ENCODE data around the gene NAPA. TPM values are rescaled to one million over a fixed set of nuclear protein-coding genes. Genes with fewer than 3 reads are reported as not detected.

The NAPA gene
- total and polyA plus RNA-seq, 2 donors (not counting 1 experiment from before 2014, with no cell fraction given), result 76.8 to 118 TPM

DNA sequence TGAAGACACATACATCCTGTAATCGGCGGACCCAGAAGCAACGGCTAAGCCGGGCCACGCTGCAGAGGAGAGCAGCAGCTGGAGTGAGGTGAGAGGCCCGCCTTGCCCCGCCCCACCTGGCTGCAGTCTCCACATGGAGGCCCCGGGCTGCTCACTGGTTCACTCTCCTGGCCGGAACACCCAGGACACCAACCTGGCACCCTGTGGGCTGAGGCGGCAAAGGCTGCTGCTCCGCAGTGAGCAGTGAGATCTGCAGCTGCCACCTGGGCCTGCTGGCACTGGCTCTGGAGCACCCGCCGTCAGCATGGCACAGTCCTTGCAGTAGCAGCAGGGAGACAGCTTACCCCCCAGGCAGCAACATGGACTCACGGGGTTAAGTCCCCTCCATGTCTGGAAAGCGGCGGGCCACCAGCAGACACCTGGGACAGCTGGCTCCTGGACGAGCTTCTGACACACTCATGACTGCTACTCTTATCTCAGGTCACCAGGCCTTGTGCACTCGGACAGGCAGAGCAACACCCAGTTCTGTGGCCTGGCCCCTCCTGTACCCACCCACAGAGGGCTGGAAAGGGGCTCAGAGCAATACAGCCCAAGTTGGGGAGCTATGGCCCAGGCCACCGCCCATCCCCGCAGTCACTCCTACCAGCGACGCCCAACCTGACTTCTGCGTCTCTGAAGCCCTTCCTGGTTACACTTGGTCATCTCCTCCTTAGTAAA is 17.7 kb downstream of the NAPA start:
- Histone ChIP-seq H3K4me1 (ENCODE audit: control insufficient read depth, extremely low read depth, insufficient read depth, low read length) (no peaks in the 10 kb centered on the region), H2AFZ (ENCODE audit: low read length) (no peak overlapping the region), H4K20me1 (ENCODE audit: control insufficient read depth, extremely low read depth, insufficient read depth, low read length) (no peaks in the 10 kb centered on the region)

DNA sequence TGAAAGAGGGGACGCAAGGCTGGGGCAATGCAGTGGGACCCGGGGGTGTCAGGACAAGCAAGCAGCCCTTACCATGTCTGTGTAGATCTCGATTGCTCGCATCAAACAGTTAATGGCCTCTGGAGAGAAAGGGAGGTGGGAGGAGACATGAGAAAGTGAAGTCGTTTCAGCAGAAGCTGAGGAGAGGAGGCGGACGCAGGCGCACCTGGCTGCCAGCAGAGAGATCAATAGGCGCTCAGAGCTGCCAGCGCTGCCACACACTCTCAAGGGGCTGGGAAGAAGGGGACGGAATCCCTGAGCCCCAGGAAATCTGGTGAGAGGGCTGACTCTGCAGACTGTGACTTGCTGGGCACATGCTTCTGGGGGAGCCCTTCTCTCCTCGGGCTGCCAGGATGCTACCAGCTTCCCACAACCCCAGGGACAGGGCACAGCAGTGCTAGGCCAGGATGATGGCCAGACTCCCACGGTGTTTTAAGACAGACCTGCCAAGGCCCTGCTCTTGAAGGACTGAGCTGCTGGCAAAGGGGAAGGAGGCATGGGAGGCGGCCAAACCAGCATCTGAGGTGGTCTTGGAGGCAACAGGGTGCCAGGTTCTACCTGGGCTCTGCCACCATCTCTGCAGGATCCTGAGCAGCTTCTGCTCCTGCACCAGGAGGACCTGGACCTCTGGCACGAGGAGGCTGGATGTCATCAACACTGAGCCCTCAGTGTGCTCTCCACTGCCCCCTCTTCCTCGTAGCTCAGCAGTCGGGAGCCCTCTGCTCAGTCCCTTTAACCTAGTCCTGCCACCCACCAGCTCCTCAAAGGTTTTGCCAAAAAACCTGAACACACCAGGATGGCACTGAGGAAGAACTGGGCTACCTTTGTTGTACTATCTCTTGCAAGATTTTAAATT is 19.1 kb downstream of the NAPA start:
- peaks cover 2% of the 10 kb centered on the region for H3K79me2 ChIP-seq (ENCODE audit: control insufficient read depth, insufficient read depth, low read length)
- H3K9me3 ChIP-seq (ENCODE audit: control insufficient read depth, insufficient read depth, low read depth, low read length), result no peaks in the 10 kb centered on the region
- DNase-seq (ENCODE audit: low read depth in 2 of 2), result no peak
- H3K4me2 ChIP-seq (ENCODE audit: extremely low read depth, insufficient read depth, low read length), result no peak overlapping the region
- H3K27ac ChIP-seq (ENCODE audit: insufficient read depth, low read length), result no peak overlapping the region
- no peaks in the 10 kb centered on the region for H3K27me3 ChIP-seq (ENCODE audit: control insufficient read depth, insufficient read depth, low read length)
- H3K4me3 ChIP-seq (replicated peaks in 1 of 4; ENCODE audit: control extremely low read depth in 1 of 4, insufficient read depth in 1 of 4, low read depth in 3 of 4, low read length in 4 of 4), result no peak overlapping the region
- no peak overlapping the region for H3K9ac ChIP-seq (ENCODE audit: insufficient read depth, low read length)
- no peak overlapping the region for H2AFZ ChIP-seq (ENCODE audit: low read length)
- TF ChIP-seq, protein P1, sequence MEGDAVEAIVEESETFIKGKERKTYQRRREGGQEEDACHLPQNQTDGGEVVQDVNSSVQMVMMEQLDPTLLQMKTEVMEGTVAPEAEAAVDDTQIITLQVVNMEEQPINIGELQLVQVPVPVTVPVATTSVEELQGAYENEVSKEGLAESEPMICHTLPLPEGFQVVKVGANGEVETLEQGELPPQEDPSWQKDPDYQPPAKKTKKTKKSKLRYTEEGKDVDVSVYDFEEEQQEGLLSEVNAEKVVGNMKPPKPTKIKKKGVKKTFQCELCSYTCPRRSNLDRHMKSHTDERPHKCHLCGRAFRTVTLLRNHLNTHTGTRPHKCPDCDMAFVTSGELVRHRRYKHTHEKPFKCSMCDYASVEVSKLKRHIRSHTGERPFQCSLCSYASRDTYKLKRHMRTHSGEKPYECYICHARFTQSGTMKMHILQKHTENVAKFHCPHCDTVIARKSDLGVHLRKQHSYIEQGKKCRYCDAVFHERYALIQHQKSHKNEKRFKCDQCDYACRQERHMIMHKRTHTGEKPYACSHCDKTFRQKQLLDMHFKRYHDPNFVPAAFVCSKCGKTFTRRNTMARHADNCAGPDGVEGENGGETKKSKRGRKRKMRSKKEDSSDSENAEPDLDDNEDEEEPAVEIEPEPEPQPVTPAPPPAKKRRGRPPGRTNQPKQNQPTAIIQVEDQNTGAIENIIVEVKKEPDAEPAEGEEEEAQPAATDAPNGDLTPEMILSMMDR (conservative IDR thresholded peaks at IDR 0.05 in 1 of 2, IDR thresholded peaks at IDR 0.05 in 1 of 2; ENCODE audit: low read depth in 1 of 2, low read length in 2 of 2), result no peak
- TF ChIP-seq EZH2 (IDR thresholded peaks at IDR 0.05; ENCODE audit: low read length, missing control alignments), result no peak
- H4K20me1 ChIP-seq (ENCODE audit: control insufficient read depth, extremely low read depth, insufficient read depth, low read length), result no peaks in the 10 kb centered on the region
- peaks cover 31% of the 10 kb centered on the region for H3K36me3 ChIP-seq (ENCODE audit: control insufficient read depth, insufficient read depth, low read length)
- no peaks in the 10 kb centered on the region for H3K4me1 ChIP-seq (ENCODE audit: control insufficient read depth, extremely low read depth, insufficient read depth, low read length)

More for the DNA sequence above, 17.7 kb downstream of the NAPA start:
- no peaks in the 10 kb centered on the region for H3K9me3 ChIP-seq (ENCODE audit: control insufficient read depth, insufficient read depth, low read depth, low read length)
- H3K9ac ChIP-seq (ENCODE audit: insufficient read depth, low read length), result no peak overlapping the region
- H3K27me3 ChIP-seq (ENCODE audit: control insufficient read depth, insufficient read depth, low read length), result no peaks in the 10 kb centered on the region
- no peak overlapping the region for H3K4me3 ChIP-seq (replicated peaks in 1 of 4; ENCODE audit: control extremely low read depth in 1 of 4, insufficient read depth in 1 of 4, low read depth in 3 of 4, low read length in 4 of 4)
- no peak for DNase-seq (ENCODE audit: low read depth in 2 of 2)
- peaks cover 2% of the 10 kb centered on the region for H3K79me2 ChIP-seq (ENCODE audit: control insufficient read depth, insufficient read depth, low read length)
- peaks cover 30% of the 10 kb centered on the region for H3K36me3 ChIP-seq (ENCODE audit: control insufficient read depth, insufficient read depth, low read length)
- H3K27ac ChIP-seq (ENCODE audit: insufficient read depth, low read length), result no peak overlapping the region
- TF ChIP-seq, protein P1 (conservative IDR thresholded peaks at IDR 0.05 in 1 of 2, IDR thresholded peaks at IDR 0.05 in 1 of 2; ENCODE audit: low read depth in 1 of 2, low read length in 2 of 2), result no peak
- no peak for TF ChIP-seq EZH2 (IDR thresholded peaks at IDR 0.05; ENCODE audit: low read length, missing control alignments)
- H3K4me2 ChIP-seq (ENCODE audit: extremely low read depth, insufficient read depth, low read length), result no peak overlapping the region

DNA sequence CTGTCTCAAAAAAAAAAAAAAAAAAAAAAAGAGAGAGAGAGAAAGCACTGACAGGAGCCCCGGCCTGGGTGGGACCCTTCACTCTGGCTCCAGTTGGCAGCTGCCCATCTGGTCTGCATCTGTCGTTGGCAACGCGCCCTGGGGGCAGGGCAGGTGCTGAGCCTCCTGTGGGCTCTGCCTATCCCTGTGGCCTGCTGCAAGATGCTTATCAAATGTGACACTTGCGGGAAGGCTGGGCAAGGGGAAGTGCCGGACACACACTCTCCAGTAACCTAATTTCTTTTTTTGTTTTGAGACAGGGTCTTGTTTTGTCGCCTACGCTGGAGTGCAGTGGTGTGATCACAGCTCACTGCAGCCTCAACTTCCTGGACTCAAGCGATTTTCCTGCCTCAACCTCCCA is 20.1 kb downstream of the NAPA start:
- H3K27ac ChIP-seq (ENCODE audit: insufficient read depth, low read length), result no peak overlapping the region
- H3K27me3 ChIP-seq (ENCODE audit: control insufficient read depth, insufficient read depth, low read length), result no peaks in the 10 kb centered on the region
- H2AFZ ChIP-seq (ENCODE audit: low read length), result no peak overlapping the region
- no peaks in the 10 kb centered on the region for H4K20me1 ChIP-seq (ENCODE audit: control insufficient read depth, extremely low read depth, insufficient read depth, low read length)
- DNase-seq (ENCODE audit: low read depth in 2 of 2), result no peak
- TF ChIP-seq, protein P1 (conservative IDR thresholded peaks at IDR 0.05 in 1 of 2, IDR thresholded peaks at IDR 0.05 in 1 of 2; ENCODE audit: low read depth in 1 of 2, low read length in 2 of 2), result no peak
- TF ChIP-seq EZH2 (IDR thresholded peaks at IDR 0.05; ENCODE audit: low read length, missing control alignments), result no peak
- no peaks in the 10 kb centered on the region for H3K79me2 ChIP-seq (ENCODE audit: control insufficient read depth, insufficient read depth, low read length)
- H3K9me3 ChIP-seq (ENCODE audit: control insufficient read depth, insufficient read depth, low read depth, low read length), result no peaks in the 10 kb centered on the region
- no peak overlapping the region for H3K4me3 ChIP-seq (replicated peaks in 1 of 4; ENCODE audit: control extremely low read depth in 1 of 4, insufficient read depth in 1 of 4, low read depth in 3 of 4, low read length in 4 of 4)
- H3K4me2 ChIP-seq (ENCODE audit: extremely low read depth, insufficient read depth, low read length), result no peak overlapping the region
- no peaks in the 10 kb centered on the region for H3K4me1 ChIP-seq (ENCODE audit: control insufficient read depth, extremely low read depth, insufficient read depth, low read length)
- no peak overlapping the region for H3K9ac ChIP-seq (ENCODE audit: insufficient read depth, low read length)
- peaks cover 30% of the 10 kb centered on the region for H3K36me3 ChIP-seq (ENCODE audit: control insufficient read depth, insufficient read depth, low read length)
